ENCODE data around the gene MC1R. TPM values are rescaled to one million over a fixed set of nuclear protein-coding genes. Genes with fewer than 3 reads are reported as not detected.

Gene MC1R
- total and polyA plus RNA-seq, 4 experiments from 2014 or later, result 0.22 to 13.5 (median 12.6) TPM; not detected in 1

GRCh38 chr16:89895482-89896250 lies 23.0 kb upstream of the MC1R start:
- no peak overlapping the region for H3K27ac ChIP-seq (ENCODE audit: low read depth, low read length)
- Mint-ChIP-seq H3K9me3 (no peaks in the 10 kb centered on the region), H3K27ac (peak overlapping the region in 1 of 7 donors; percentile 32), H3K27me3 (no peaks in the 10 kb centered on the region), H3K4me3 (no peak overlapping the region), H3K4me1 (no peaks in the 10 kb centered on the region), H3K36me3 (peaks cover 32 to 67% of the 10 kb centered on the region in 2 donors)
- no peak overlapping the region for H3K4me3 ChIP-seq (ENCODE audit: low read length in 2 of 2)
- H3K4me1 ChIP-seq (ENCODE audit: insufficient read depth, low read length), result no peaks in the 10 kb centered on the region
- ChIA-PET POLR2A (ENCODE audit: partially characterized antibody) (no interaction called here), CTCF (ENCODE audit: partially characterized antibody) (interaction anchor here (1.9 kb wide), 1 partner anchor 15 kb away, joined by 6 read pairs; no protein-coding TSS in a partner anchor)
- no peaks in the 10 kb centered on the region for H3K27me3 ChIP-seq (ENCODE audit: insufficient read depth, low read length)
- DNase-seq, result no peak
- H3K9me3 ChIP-seq (ENCODE audit: control insufficient read depth in 1 of 2, low read length in 2 of 2), result no peaks in the 10 kb centered on the region
- intact Hi-C loops (cut with micrococcal nuclease), result no loop called here
- H3K36me3 ChIP-seq (ENCODE audit: insufficient read depth, low read length), result peaks cover 59% of the 10 kb centered on the region

GRCh38 chr16:89897204-89897603 lies 21.5 kb upstream of the MC1R start:
- intact Hi-C loops (cut with micrococcal nuclease), result no loop called here
- Histone ChIP-seq H3K9me3 (ENCODE audit: control insufficient read depth in 1 of 2, low read length in 2 of 2) (no peaks in the 10 kb centered on the region), H3K27me3 (ENCODE audit: insufficient read depth, low read length) (no peaks in the 10 kb centered on the region), H3K36me3 (ENCODE audit: insufficient read depth, low read length) (peaks cover 59% of the 10 kb centered on the region), H3K27ac (ENCODE audit: low read depth, low read length) (no peak overlapping the region), H3K4me3 (ENCODE audit: low read length in 2 of 2) (no peak overlapping the region), H3K4me1 (ENCODE audit: insufficient read depth, low read length) (no peaks in the 10 kb centered on the region)
- POLR2A ChIA-PET (ENCODE audit: partially characterized antibody), result no interaction called here
- no peaks in the 10 kb centered on the region for H3K9me3 Mint-ChIP-seq
- H3K27me3 Mint-ChIP-seq, result no peaks in the 10 kb centered on the region
- no peak for DNase-seq
- CTCF ChIA-PET (ENCODE audit: partially characterized antibody), result interaction anchor here (0.6 to 2.0 kb wide), 2 partner anchors 9 to 195 kb away, joined by 3 to 6 read pairs; no protein-coding TSS in a partner anchor
- H3K4me3 Mint-ChIP-seq, result no peak overlapping the region
- peaks cover 34 to 60% of the 10 kb centered on the region in 2 donors for H3K36me3 Mint-ChIP-seq
- no peaks in the 10 kb centered on the region for H3K4me1 Mint-ChIP-seq
- no peak overlapping the region for H3K27ac Mint-ChIP-seq

- CTCF ChIA-PET (ENCODE audit: partially characterized antibody), result interaction anchor here (0.9 to 2.0 kb wide), 3 partner anchors 8 to 12 kb away, joined by 3 to 6 read pairs (median 6); no protein-coding TSS in a partner anchor
- H3K36me3 ChIP-seq (ENCODE audit: insufficient read depth, low read length), result peaks cover 47% of the 10 kb centered on the region
- H3K27ac Mint-ChIP-seq, result peak overlapping the region in 3 of 7 donors; percentile 18 to 69 (median 29)
Observed at GRCh38 chr16:89898201-89898967, 20.3 kb upstream of the MC1R start.

GRCh38 chr16:89899879-89900481 lies 18.7 kb upstream of the MC1R start:
- CTCF ChIA-PET (ENCODE audit: partially characterized antibody), result interaction anchor here (0.7 to 1.2 kb wide), 2 partner anchors 10 to 207 kb away, joined by 3 to 6 read pairs; no protein-coding TSS in a partner anchor

More at GRCh38 chr16:89898201-89898967, 20.3 kb upstream of the MC1R start:
- H3K4me1 ChIP-seq (ENCODE audit: insufficient read depth, low read length), result no peaks in the 10 kb centered on the region
- no peak overlapping the region for H3K27ac ChIP-seq (ENCODE audit: low read depth, low read length)
- H3K36me3 Mint-ChIP-seq, result peaks cover 27 to 55% of the 10 kb centered on the region in 2 donors
- H3K27me3 Mint-ChIP-seq, result no peaks in the 10 kb centered on the region
- intact Hi-C loops (cut with micrococcal nuclease), result no loop called here
- POLR2A ChIA-PET (ENCODE audit: partially characterized antibody), result interaction anchor here (1.5 to 1.7 kb wide), 2 partner anchors 10 to 25 kb away, joined by 3 to 4 read pairs; partner anchors contain the start of gene TCF25
- DNase-seq, result no peak
- no peaks in the 10 kb centered on the region for H3K9me3 Mint-ChIP-seq
- H3K4me1 Mint-ChIP-seq, result no peaks in the 10 kb centered on the region
- no peaks in the 10 kb centered on the region for H3K27me3 ChIP-seq (ENCODE audit: insufficient read depth, low read length)
- no peaks in the 10 kb centered on the region for H3K9me3 ChIP-seq (ENCODE audit: control insufficient read depth in 1 of 2, low read length in 2 of 2)
- no peak overlapping the region for H3K4me3 ChIP-seq (ENCODE audit: low read length in 2 of 2)
- no peak overlapping the region for H3K4me3 Mint-ChIP-seq

GRCh38 chr16:89900885-89901284 lies 17.8 kb upstream of the MC1R start:
- H3K9me3 ChIP-seq (ENCODE audit: control insufficient read depth in 1 of 2, low read length in 2 of 2), result no peaks in the 10 kb centered on the region
- H3K27ac ChIP-seq (ENCODE audit: low read depth, low read length), result no peak overlapping the region
- ChIA-PET CTCF (ENCODE audit: partially characterized antibody) (no interaction called here), POLR2A (ENCODE audit: partially characterized antibody) (no interaction called here)
- no peaks in the 10 kb centered on the region for H3K9me3 Mint-ChIP-seq
- H3K36me3 ChIP-seq (ENCODE audit: insufficient read depth, low read length), result peaks cover 51% of the 10 kb centered on the region
- intact Hi-C loops (cut with micrococcal nuclease), result no loop called here
- DNase-seq, result no peak
- no peaks in the 10 kb centered on the region for H3K27me3 ChIP-seq (ENCODE audit: insufficient read depth, low read length)
- H3K4me3 Mint-ChIP-seq, result no peak overlapping the region
- H3K4me3 ChIP-seq (ENCODE audit: low read length in 2 of 2), result no peak overlapping the region
- no peaks in the 10 kb centered on the region for H3K27me3 Mint-ChIP-seq
- H3K4me1 ChIP-seq (ENCODE audit: insufficient read depth, low read length), result no peaks in the 10 kb centered on the region
- peaks cover 30 to 50% of the 10 kb centered on the region in 2 donors for H3K36me3 Mint-ChIP-seq
- H3K4me1 Mint-ChIP-seq, result no peaks in the 10 kb centered on the region
- H3K27ac Mint-ChIP-seq, result peak overlapping the region in 1 of 7 donors; percentile 35

More at GRCh38 chr16:89899879-89900481, 18.7 kb upstream of the MC1R start:
- intact Hi-C loops (cut with micrococcal nuclease), result no loop called here
- Mint-ChIP-seq H3K27me3 (no peaks in the 10 kb centered on the region), H3K9me3 (no peaks in the 10 kb centered on the region), H3K4me1 (no peaks in the 10 kb centered on the region), H3K27ac (peak overlapping the region in 1 of 7 donors; percentile 43), H3K36me3 (peaks cover 26 to 54% of the 10 kb centered on the region in 2 donors), H3K4me3 (no peak overlapping the region)
- no peak overlapping the region for H3K4me3 ChIP-seq (ENCODE audit: low read length in 2 of 2)
- H3K9me3 ChIP-seq (ENCODE audit: control insufficient read depth in 1 of 2, low read length in 2 of 2), result no peaks in the 10 kb centered on the region
- POLR2A ChIA-PET (ENCODE audit: partially characterized antibody), result interaction anchor here (1.7 kb wide), 1 partner anchor 9 kb away, joined by 3 read pairs; no protein-coding TSS in a partner anchor
- H3K27ac ChIP-seq (ENCODE audit: low read depth, low read length), result no peak overlapping the region
- DNase-seq, result no peak
- H3K36me3 ChIP-seq (ENCODE audit: insufficient read depth, low read length), result peaks cover 51% of the 10 kb centered on the region
- H3K4me1 ChIP-seq (ENCODE audit: insufficient read depth, low read length), result no peaks in the 10 kb centered on the region
- H3K27me3 ChIP-seq (ENCODE audit: insufficient read depth, low read length), result no peaks in the 10 kb centered on the region

- H3K4me1 Mint-ChIP-seq, result no peaks in the 10 kb centered on the region
- H3K27me3 ChIP-seq (ENCODE audit: insufficient read depth, low read length), result no peaks in the 10 kb centered on the region
- no peaks in the 10 kb centered on the region for H3K9me3 ChIP-seq (ENCODE audit: control insufficient read depth in 1 of 2, low read length in 2 of 2)
- no peak overlapping the region for H3K27ac Mint-ChIP-seq
- H3K4me3 ChIP-seq (ENCODE audit: low read length in 2 of 2), result no peak overlapping the region
- ChIA-PET CTCF (ENCODE audit: partially characterized antibody) (no interaction called here), POLR2A (ENCODE audit: partially characterized antibody) (no interaction called here)
- DNase-seq, result no peak
- peaks cover 33 to 53% of the 10 kb centered on the region in 2 donors for H3K36me3 Mint-ChIP-seq
- H3K9me3 Mint-ChIP-seq, result no peaks in the 10 kb centered on the region
- no peak overlapping the region for H3K27ac ChIP-seq (ENCODE audit: low read depth, low read length)
- peaks cover 48% of the 10 kb centered on the region for H3K36me3 ChIP-seq (ENCODE audit: insufficient read depth, low read length)
- H3K27me3 Mint-ChIP-seq, result no peaks in the 10 kb centered on the region
- H3K4me1 ChIP-seq (ENCODE audit: insufficient read depth, low read length), result no peaks in the 10 kb centered on the region
- H3K4me3 Mint-ChIP-seq, result no peak overlapping the region
- intact Hi-C loops (cut with micrococcal nuclease), result no loop called here
Observed at GRCh38 chr16:89902980-89903379, 15.7 kb upstream of the MC1R start.

Data from CD4-positive, alpha-beta memory T cell (primary cell).